ENCODE results near the gene SLF2.

SLF2 gene

DNA sequence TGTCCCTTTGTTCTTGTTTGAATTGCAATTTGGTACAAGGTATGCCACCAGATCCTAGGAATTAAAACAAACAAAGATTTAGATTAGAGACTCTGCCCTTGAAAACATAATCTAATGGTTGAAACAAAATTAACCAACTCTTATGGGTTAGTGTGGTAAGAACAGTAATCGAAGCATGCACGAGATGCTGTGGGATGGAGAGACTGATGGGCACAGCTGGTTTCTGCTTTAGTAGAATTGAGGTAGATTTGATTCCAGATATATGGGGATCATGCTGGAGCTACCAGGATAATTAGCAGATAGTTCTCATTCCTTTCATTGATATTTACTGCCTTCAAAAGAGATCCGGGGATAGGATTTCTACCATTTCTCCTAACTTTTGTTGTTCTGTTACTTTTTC, 36.2 kb downstream of the SLF2 start:
- TF ChIP-seq, protein P1, sequence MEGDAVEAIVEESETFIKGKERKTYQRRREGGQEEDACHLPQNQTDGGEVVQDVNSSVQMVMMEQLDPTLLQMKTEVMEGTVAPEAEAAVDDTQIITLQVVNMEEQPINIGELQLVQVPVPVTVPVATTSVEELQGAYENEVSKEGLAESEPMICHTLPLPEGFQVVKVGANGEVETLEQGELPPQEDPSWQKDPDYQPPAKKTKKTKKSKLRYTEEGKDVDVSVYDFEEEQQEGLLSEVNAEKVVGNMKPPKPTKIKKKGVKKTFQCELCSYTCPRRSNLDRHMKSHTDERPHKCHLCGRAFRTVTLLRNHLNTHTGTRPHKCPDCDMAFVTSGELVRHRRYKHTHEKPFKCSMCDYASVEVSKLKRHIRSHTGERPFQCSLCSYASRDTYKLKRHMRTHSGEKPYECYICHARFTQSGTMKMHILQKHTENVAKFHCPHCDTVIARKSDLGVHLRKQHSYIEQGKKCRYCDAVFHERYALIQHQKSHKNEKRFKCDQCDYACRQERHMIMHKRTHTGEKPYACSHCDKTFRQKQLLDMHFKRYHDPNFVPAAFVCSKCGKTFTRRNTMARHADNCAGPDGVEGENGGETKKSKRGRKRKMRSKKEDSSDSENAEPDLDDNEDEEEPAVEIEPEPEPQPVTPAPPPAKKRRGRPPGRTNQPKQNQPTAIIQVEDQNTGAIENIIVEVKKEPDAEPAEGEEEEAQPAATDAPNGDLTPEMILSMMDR (IDR thresholded peaks at IDR 0.05) = no peak
- Histone ChIP-seq H3K9me3 (no peaks in the 10 kb centered on the region), H3K27me3 (no peaks in the 10 kb centered on the region), H3K27ac (no peak overlapping the region), H3K36me3 (peaks cover 82 to 100% (median 90%) of the 10 kb centered on the region in 3 donors), H3K4me1 (no peaks in the 10 kb centered on the region), H3K4me3 (no peak overlapping the region)
- DNase-seq = no peak
- intact Hi-C loops (cut with DNase I; ENCODE audit: low total_unique reads) = no loop called here

DNA sequence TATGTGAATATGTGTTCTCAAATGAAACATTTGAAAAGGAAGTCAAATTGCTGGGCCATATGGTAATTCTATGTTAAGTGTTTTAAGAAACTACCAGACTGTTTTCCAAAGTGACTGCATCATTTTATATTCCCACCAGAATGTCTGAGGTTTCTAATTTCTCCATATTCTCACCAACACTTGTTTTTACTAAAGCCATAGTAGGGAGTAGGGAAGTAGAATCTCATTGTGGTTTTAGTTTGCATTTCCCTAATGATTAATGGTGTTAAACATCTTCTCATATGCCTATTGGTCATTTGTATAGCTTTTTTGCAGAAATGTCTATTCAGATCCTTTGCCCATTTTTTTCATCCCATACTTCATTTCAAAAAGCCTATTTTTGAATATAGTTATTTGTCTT, 47.5 kb downstream of the SLF2 start:
- no peak for DNase-seq
- no peaks in the 10 kb centered on the region for H3K9me3 ChIP-seq
- no peaks in the 10 kb centered on the region for H3K27me3 ChIP-seq
- intact Hi-C loops (cut with DNase I; ENCODE audit: low total_unique reads) = no loop called here
- no peaks in the 10 kb centered on the region for H3K4me1 ChIP-seq
- H3K4me3 ChIP-seq = no peak overlapping the region
- H3K36me3 ChIP-seq = peaks cover 52 to 74% (median 61%) of the 10 kb centered on the region in 3 donors
- no peak overlapping the region for H3K27ac ChIP-seq
- TF ChIP-seq, protein P1 (IDR thresholded peaks at IDR 0.05) = no peak

GRCh38 chr10:100962351-100963080, 49.8 kb downstream of the SLF2 start:
- TF ChIP-seq, protein P1 (IDR thresholded peaks at IDR 0.05) = no peak
- H3K4me1 ChIP-seq = no peaks in the 10 kb centered on the region
- H3K4me3 ChIP-seq = no peak overlapping the region
- H3K9me3 ChIP-seq = no peaks in the 10 kb centered on the region
- no peak overlapping the region for H3K27ac ChIP-seq
- intact Hi-C loops (cut with DNase I; ENCODE audit: low total_unique reads) = no loop called here
- H3K36me3 ChIP-seq = peaks cover 41 to 62% (median 46%) of the 10 kb centered on the region in 3 donors
- no peak for DNase-seq
- H3K27me3 ChIP-seq = no peaks in the 10 kb centered on the region

- H3K27ac ChIP-seq = no peak overlapping the region
- H3K36me3 ChIP-seq = peaks cover 28 to 49% (median 34%) of the 10 kb centered on the region in 3 donors
- no peak for DNase-seq
- intact Hi-C loops (cut with DNase I; ENCODE audit: low total_unique reads) = no loop called here
- H3K27me3 ChIP-seq = peaks cover 0 to 3% of the 10 kb centered on the region in 2 donors
- H3K4me3 ChIP-seq = no peak overlapping the region
- peaks cover 0 to 3% (median 2%) of the 10 kb centered on the region in 4 donors for H3K4me1 ChIP-seq
- TF ChIP-seq, protein P1 (IDR thresholded peaks at IDR 0.05) = no peak
- no peaks in the 10 kb centered on the region for H3K9me3 ChIP-seq
Measured at GRCh38 chr10:100963826-100964225, 51.1 kb downstream of the SLF2 start.

GRCh38 chr10:100965820-100966219, 53.1 kb downstream of the SLF2 start:
- intact Hi-C loops (cut with DNase I; ENCODE audit: low total_unique reads) = no loop called here
- no peaks in the 10 kb centered on the region for H3K9me3 ChIP-seq
- H3K36me3 ChIP-seq = peaks cover 14 to 34% (median 21%) of the 10 kb centered on the region in 3 donors
- peaks cover 0 to 13% of the 10 kb centered on the region in 2 donors for H3K27me3 ChIP-seq
- H3K4me3 ChIP-seq = no peak overlapping the region
- peaks cover 0 to 15% (median 14%) of the 10 kb centered on the region in 4 donors for H3K4me1 ChIP-seq
- H3K27ac ChIP-seq = no peak overlapping the region
- DNase-seq = no peak
- TF ChIP-seq, protein P1 (IDR thresholded peaks at IDR 0.05) = no peak

Data from tibial artery (tissue), 4 donors.